ENCODE results near the gene MBNL1.

DNA sequence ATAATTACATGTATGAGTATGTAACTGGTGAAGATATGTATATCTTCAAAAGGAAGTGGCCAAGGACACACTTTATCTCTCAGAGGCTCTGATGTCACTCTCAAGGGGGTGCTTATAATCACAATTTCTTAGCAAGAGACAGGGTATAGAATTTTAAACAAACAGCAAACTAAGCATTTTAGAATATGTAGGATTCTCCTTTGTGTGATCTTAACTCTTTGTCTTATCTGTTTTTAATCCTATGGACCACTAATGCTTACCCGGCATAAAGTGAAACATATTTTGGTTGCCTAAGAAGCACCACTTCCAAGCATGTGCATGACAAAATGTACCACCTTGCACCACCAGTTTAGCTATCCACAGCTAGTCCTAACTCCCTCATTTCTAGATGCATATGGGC is 8.2 kb upstream of the MBNL1 start:
- TF ChIP-seq CTCF (IDR thresholded peaks at IDR 0.05) (no peak), POLR2AphosphoS5 (IDR thresholded peaks at IDR 0.05; ENCODE audit: low read depth, low read length) (no peak)

Measured in Panc1 (cell line).